Fibroblast of the aortic adventitia (primary cell): Measurements from ENCODE around the gene FGFRL1. TPM values are rescaled to one million over a fixed set of nuclear protein-coding genes. Genes with fewer than 3 reads are reported as not detected.

ENCODE experiments used
- DNase-seq: peaks from one replicate; pipeline ENCODE4 v3.0.0-alpha.2; 2010; ENCODE audit warnings: low read depth
- H3K4me3 ChIP-seq: 2 replicates; pipeline ENCODE4 v1.5.1; 2011; ENCODE audit warnings: low read depth, mild to moderate bottlenecking, control low read depth, low read length, moderate library complexity
- total RNA-seq: library from RNA; depleted of rRNA; stranded (reverse); fragments of >200 nt; gene quantifications from 2 replicates; pipeline ENCODE4 v1.2.3, GENCODE V29; 2012; ENCODE audit warnings: low replicate concordance
- TF ChIP-seq, protein P1 (sequence below): IDR thresholded peaks from 2 replicates; pipeline ENCODE4 v1.5.1; 2011; ENCODE audit warnings: mild to moderate bottlenecking, low read length, control low read depth, inconsistent platforms; ENCODE audit not compliant: insufficient read depth

Gene FGFRL1
- total RNA-seq, 1 donor: 27.4 TPM

DNA sequence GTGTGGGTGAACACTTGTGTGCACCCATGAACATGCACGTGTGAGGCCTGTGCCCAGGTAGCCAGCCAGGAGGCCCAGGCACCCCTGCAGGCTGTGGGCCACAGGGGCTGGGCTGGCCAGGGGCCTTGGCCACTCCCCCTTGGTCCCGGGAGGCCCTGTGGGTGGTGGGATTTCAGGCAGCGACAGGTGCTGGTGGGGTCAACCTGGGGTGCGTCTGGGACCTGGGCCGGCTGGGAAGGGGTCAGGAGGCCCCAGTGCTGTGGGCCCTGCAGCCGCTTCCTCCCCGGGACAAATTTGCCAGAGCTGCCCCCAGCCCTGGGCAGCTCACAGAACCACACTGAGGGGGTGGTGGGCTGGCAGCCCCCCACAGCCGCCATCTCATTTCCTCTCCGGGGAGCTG is 7.9 kb downstream of the FGFRL1 start:
- no peak overlapping the region for H3K4me3 ChIP-seq
- TF ChIP-seq, protein P1, sequence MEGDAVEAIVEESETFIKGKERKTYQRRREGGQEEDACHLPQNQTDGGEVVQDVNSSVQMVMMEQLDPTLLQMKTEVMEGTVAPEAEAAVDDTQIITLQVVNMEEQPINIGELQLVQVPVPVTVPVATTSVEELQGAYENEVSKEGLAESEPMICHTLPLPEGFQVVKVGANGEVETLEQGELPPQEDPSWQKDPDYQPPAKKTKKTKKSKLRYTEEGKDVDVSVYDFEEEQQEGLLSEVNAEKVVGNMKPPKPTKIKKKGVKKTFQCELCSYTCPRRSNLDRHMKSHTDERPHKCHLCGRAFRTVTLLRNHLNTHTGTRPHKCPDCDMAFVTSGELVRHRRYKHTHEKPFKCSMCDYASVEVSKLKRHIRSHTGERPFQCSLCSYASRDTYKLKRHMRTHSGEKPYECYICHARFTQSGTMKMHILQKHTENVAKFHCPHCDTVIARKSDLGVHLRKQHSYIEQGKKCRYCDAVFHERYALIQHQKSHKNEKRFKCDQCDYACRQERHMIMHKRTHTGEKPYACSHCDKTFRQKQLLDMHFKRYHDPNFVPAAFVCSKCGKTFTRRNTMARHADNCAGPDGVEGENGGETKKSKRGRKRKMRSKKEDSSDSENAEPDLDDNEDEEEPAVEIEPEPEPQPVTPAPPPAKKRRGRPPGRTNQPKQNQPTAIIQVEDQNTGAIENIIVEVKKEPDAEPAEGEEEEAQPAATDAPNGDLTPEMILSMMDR: no peak
- DNase-seq: no peak

DNA sequence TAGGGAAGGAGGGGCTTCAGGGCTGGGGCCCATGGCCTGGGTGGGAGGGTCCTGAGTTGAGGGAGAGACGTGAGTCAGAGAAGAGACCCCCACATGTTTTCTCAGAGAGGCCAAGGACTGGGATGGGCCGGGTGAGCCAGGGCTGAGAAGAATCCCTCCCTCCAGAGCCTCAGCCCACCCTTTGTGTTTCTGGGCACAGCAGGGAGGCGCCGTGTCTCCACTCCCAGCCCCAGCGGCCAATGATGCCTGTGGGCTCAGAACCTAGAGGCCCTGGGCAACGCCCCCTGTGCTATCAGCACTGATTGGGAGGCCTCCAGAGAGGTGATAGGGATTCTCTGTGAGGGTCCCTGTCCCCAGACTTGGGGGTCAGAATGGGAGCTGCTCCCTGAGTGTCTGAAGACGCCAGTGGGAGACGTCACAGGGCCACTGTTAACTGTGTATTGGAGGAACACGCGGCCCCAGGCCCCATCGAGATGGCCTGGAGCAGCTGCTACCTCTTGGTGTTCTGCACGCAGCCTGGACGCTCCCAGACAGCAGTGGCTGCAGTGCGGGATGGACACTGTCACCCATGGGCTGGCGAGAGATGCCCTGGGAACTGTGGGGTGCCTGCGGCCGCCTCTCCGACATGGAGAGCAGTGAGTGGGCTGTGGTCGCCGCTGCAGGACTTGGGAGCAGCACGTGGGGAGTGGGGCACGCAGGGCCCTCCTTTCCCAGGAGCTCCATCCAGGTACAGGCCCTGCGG is 8.5 kb downstream of the FGFRL1 start:
- TF ChIP-seq, protein P1: no peak
- no peak overlapping the region for H3K4me3 ChIP-seq
- no peak for DNase-seq

DNA sequence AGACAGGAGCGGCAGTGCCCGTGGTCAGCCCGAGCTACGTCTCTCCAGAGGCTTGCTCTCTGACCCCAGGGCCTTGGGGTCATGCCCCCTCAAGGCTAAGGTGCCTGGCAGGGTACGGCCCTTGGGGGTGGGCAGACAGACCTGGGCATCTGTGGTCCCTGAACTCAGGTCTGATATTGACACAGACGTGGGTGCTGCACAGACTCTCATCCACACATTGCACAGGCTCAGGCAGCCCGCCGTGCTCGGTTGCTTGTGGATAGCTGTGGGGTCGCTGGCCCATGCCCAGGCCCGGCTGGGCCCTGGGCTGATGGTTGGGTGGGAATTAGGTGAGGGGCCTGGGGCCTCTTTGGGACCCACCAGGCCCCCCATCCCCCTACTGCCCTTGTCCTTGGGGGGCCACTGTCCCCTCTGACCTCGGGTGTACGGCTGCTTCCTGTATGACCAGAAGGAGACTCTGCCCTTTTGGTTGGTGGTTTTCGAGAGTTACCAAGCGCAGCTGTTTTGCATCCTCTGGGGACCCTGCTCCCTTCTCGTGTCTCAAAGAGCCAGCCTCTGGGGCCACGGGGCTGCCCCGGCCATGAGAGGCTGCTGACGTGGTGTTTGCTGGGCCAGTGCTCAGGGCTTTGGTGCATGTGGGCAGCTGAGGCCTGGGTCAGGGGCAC is 10.1 kb downstream of the FGFRL1 start:
- DNase-seq: no peak
- TF ChIP-seq, protein P1: no peak
- H3K4me3 ChIP-seq: no peak overlapping the region

DNA sequence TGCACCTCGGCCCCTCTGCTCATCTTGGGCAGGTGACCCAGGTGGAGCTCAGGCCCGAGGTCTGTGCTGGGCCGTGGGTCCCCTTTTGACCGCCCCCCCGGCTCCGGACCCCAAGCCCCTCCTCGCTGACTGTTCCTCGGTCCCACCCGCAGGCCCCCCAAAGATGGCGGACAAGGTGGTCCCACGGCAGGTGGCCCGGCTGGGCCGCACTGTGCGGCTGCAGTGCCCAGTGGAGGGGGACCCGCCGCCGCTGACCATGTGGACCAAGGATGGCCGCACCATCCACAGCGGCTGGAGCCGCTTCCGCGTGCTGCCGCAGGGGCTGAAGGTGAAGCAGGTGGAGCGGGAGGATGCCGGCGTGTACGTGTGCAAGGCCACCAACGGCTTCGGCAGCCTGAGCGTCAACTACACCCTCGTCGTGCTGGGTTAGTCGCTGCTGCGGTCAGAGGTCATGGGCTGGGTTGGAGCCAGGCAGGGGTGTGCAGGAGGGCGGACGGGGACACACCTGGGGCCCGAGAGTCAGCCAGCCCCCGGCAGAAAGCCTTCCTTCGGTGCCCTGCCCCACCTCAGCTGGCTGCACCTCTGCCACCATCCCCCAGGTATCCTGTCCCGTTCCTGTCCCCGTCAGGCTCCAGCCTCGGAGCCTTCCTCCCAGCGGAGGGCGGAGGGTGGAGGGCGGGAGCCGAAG is 10.8 kb downstream of the FGFRL1 start:
- TF ChIP-seq, protein P1: no peak
- H3K4me3 ChIP-seq: no peak overlapping the region
- DNase-seq: no peak

DNA sequence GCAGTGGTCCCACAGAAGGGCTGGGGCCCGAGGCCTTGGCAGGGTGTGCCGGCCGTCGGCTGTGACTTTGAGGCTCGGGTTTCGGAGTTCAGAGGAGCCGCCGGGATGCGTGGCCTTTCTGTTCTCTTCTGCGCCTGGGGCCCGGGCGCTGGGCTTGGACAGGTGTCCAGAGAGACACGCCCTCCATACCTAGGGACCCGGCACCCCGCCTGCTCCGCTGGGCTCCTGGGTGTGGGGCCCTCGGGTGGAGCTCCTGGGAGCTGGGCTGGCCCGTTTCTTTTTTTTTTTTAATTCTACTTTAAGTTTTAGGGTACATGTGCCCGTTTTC is 11.3 kb downstream of the FGFRL1 start:
- H3K4me3 ChIP-seq: no peak overlapping the region
- DNase-seq: no peak
- TF ChIP-seq, protein P1: no peak

DNA sequence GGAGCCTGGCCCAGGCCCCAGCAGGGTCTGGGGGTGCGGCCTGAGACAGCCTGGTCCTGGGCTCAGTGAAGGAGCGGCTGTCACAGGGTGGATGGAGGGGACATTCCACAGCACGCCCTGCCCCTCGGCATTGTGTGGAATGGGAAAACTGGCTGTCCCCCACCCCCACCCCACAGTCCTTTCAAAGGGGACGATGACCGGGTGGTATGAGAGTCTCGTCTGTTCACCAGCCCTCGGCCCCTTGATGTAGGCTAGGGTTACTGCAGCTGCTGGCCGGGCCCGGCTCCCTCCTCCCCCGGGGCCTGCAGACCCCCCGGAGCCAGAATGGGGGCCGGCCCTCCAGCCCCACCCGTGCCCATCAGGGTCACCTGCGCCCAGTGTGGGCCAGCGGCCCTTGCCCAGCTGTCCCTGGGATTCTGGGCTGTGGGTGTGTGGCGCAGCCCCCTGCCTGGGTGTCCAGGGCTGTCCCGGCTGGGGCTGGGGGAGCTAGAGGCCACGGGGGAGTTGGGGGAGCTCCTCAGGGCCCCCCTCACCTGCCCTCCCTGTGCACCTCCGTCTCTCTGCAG is 11.7 kb downstream of the FGFRL1 start:
- H3K4me3 ChIP-seq: no peak overlapping the region
- TF ChIP-seq, protein P1: no peak
- no peak for DNase-seq
